Measurements from ENCODE around the gene DOCK3.
"Not testable (repeated sequence)": the region's sequence is repeated elsewhere in the genome, so short reads cannot be mapped to it uniquely, and the experiment has no call there.

The DOCK3 gene

GRCh38 chr3:50665081-50665840 lies 9.5 kb upstream of the DOCK3 start:
- Histone ChIP-seq H3K9me3 (ENCODE audit: severe bottlenecking) (no peaks in the 10 kb centered on the region), H3K27ac (no peak overlapping the region), H3K36me3 (no peaks in the 10 kb centered on the region), H3K27me3 (ENCODE audit: insufficient read depth, low read depth, severe bottlenecking) (no peaks in the 10 kb centered on the region), H3K4me3 (ENCODE audit: low read depth, low read length) (no peak overlapping the region)
- no peak for DNase-seq
- TF ChIP-seq CTCF (IDR thresholded peaks at IDR 0.05; ENCODE audit: low read depth, low read length) = no peak

- not testable (repeated sequence) for H3K4me3 ChIP-seq (ENCODE audit: low read depth, low read length); H3K27ac ChIP-seq
Measured at GRCh38 chr3:50665841-50666115, 8.9 kb upstream of the DOCK3 start.

GRCh38 chr3:50666837-50667236 lies 7.9 kb upstream of the DOCK3 start:
- no peak for TF ChIP-seq CTCF (IDR thresholded peaks at IDR 0.05; ENCODE audit: low read depth, low read length)
- no peaks in the 10 kb centered on the region for H3K9me3 ChIP-seq (ENCODE audit: severe bottlenecking)
- no peaks in the 10 kb centered on the region for H3K27me3 ChIP-seq (ENCODE audit: insufficient read depth, low read depth, severe bottlenecking)
- no peak overlapping the region for H3K4me3 ChIP-seq (ENCODE audit: low read depth, low read length)
- no peak for DNase-seq
- no peak overlapping the region for H3K27ac ChIP-seq
- H3K36me3 ChIP-seq = no peaks in the 10 kb centered on the region

More at GRCh38 chr3:50665841-50666115, 8.9 kb upstream of the DOCK3 start:
- not testable (repeated sequence) for H3K36me3 ChIP-seq; H3K27me3 ChIP-seq (ENCODE audit: insufficient read depth, low read depth, severe bottlenecking); H3K9me3 ChIP-seq (ENCODE audit: severe bottlenecking); DNase-seq

- DNase-seq = no peak
Measured at GRCh38 chr3:50671331-50671730, 3.4 kb upstream of the DOCK3 start.

GRCh38 chr3:50672656-50673055 lies 2.1 kb upstream of the DOCK3 start:
- peaks cover 18% of the 10 kb centered on the region for H3K27me3 ChIP-seq (ENCODE audit: insufficient read depth, low read depth, severe bottlenecking)
- TF ChIP-seq CTCF (IDR thresholded peaks at IDR 0.05; ENCODE audit: low read depth, low read length) = no peak

More at GRCh38 chr3:50671331-50671730, 3.4 kb upstream of the DOCK3 start:
- Histone ChIP-seq H3K27me3 (ENCODE audit: insufficient read depth, low read depth, severe bottlenecking) (peaks cover 18% of the 10 kb centered on the region), H3K4me3 (ENCODE audit: low read depth, low read length) (no peak overlapping the region), H3K36me3 (no peaks in the 10 kb centered on the region), H3K27ac (no peak overlapping the region), H3K9me3 (ENCODE audit: severe bottlenecking) (peaks cover 2% of the 10 kb centered on the region)
- TF ChIP-seq CTCF (IDR thresholded peaks at IDR 0.05; ENCODE audit: low read depth, low read length) = no peak

GRCh38 chr3:50673931-50674330 lies 796 bp upstream of the DOCK3 start:
- Histone ChIP-seq H3K4me3 (ENCODE audit: low read depth, low read length) (no peak overlapping the region), H3K36me3 (no peaks in the 10 kb centered on the region)
- no peak for TF ChIP-seq CTCF (IDR thresholded peaks at IDR 0.05; ENCODE audit: low read depth, low read length)

More at GRCh38 chr3:50672656-50673055, 2.1 kb upstream of the DOCK3 start:
- H3K4me3 ChIP-seq (ENCODE audit: low read depth, low read length) = no peak overlapping the region
- H3K27ac ChIP-seq = no peak overlapping the region
- no peak for DNase-seq
- peaks cover 2% of the 10 kb centered on the region for H3K9me3 ChIP-seq (ENCODE audit: severe bottlenecking)
- H3K36me3 ChIP-seq = no peaks in the 10 kb centered on the region

More at GRCh38 chr3:50673931-50674330, 796 bp upstream of the DOCK3 start:
- H3K27ac ChIP-seq = no peak overlapping the region
- no peak for DNase-seq
- peaks cover 18% of the 10 kb centered on the region for H3K27me3 ChIP-seq (ENCODE audit: insufficient read depth, low read depth, severe bottlenecking)
- H3K9me3 ChIP-seq (ENCODE audit: severe bottlenecking) = peaks cover 2% of the 10 kb centered on the region
